HG03558 (cell line): Measurements from ENCODE around the gene RPL13A.

Experiments used
- ATAC-seq: cut with Tn5 transposase; IDR thresholded peaks from one replicate; pipeline ENCODE4 v1.9.1; 2021; ENCODE audit warnings: moderate number of reproducible peaks; ENCODE audit not compliant: unreplicated experiment; ENCODE audit errors: extremely low read depth

RPL13A gene

DNA sequence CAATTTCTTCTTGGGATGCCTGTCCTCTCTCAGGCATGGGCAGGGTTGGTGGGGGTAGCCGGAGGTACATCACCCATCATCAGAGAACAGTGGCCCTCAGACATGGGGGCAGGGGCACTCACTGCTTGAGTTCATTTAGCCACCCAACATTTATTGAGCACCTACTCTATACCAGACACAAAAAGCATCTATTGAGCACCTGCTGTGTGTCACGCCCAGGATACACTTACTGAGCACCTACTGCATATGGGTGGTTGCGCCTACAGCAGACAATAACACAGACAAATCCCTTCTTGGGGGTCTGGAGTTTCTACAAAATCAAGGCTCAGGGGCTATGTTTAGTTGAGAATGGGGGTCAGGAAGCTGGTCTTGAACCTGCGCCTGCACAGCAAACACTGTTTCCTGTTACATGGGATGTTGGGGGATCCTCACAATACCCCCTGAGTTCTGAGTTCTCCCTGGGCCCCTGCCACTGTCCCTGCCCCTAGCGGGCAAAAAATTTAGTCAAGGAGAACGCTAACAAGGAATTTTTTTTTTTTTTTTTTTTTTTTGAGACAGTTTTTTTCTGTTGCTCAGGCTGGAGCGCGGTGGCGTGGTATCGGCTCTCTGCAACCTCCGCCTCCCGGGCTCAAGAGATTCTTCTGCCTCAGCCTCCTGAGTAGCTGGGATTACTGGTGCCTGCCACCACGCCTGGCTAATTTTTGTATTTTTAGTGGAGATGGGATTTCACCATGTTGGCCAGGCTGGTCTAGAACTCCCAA, 52.0 kb downstream of the RPL13A start:
- ATAC-seq, result no peak
